Liver (tissue), 9 donors: Measurements from ENCODE around the gene THSD7B. TPM values are rescaled to one million over a fixed set of nuclear protein-coding genes. Genes with fewer than 3 reads are reported as not detected.

Experiments used
- DNase-seq: peaks from one replicate; pipeline ENCODE4 v3.0.0-alpha.2; 2017; ENCODE audit warnings: low spot score
- H3K27ac ChIP-seq, 2 donors: one replicate each; pipeline ENCODE4 v1.7.0; 2013; ENCODE audit warnings: inconsistent platforms in 2 of 2, low read length in 2 of 2, control low read depth in 1 of 2, low read depth in 1 of 2, mild to moderate bottlenecking in 1 of 2
- H3K27me3 ChIP-seq, 4 donors: one replicate each; pipeline versions ENCODE4 v1.6.1 to v1.7.0; 2013; ENCODE audit warnings: low read length in 3 of 4, inconsistent platforms in 1 of 4, mild to moderate bottlenecking in 1 of 4, moderate library complexity in 1 of 4; ENCODE audit not compliant: control insufficient read depth in 4 of 4, insufficient read depth in 4 of 4
- H3K36me3 ChIP-seq, 4 donors: one replicate each; pipeline versions ENCODE4 v1.6.1 to v1.7.0; 2013; ENCODE audit warnings: low read length in 3 of 4, mild to moderate bottlenecking in 3 of 4, low read depth in 1 of 4, moderate library complexity in 1 of 4; ENCODE audit not compliant: control insufficient read depth in 4 of 4, insufficient read depth in 3 of 4
- H3K4me1 ChIP-seq, 4 donors: one replicate each; pipeline versions ENCODE4 v1.6.1 to v1.7.0; 2013; ENCODE audit warnings: low read length in 3 of 4, mild to moderate bottlenecking in 3 of 4, moderate library complexity in 1 of 4; ENCODE audit not compliant: control insufficient read depth in 4 of 4, insufficient read depth in 4 of 4
- H3K4me3 ChIP-seq, 3 donors: one replicate each; pipeline versions ENCODE4 v1.6.1 to v1.7.0; 2013; ENCODE audit warnings: low read length in 3 of 3, control low read depth in 1 of 3, low read depth in 1 of 3, mild to moderate bottlenecking in 1 of 3
- H3K9ac ChIP-seq, 2 donors: one replicate each; pipeline ENCODE4 v1.7.0; 2013; ENCODE audit warnings: low read length in 2 of 2, mild to moderate bottlenecking in 2 of 2, moderate library complexity in 2 of 2, control low read depth in 1 of 2, low read depth in 1 of 2
- H3K9me3 ChIP-seq, 4 donors: one replicate each; pipeline versions ENCODE4 v1.6.1 to v1.7.0; 2013; ENCODE audit warnings: low read length in 3 of 4; ENCODE audit not compliant: control insufficient read depth in 4 of 4
- EGR1 ChIP-seq, 2 donors: IDR thresholded peaks; 2 replicates each; pipeline ENCODE4 v1.6.1; 2016 to 2018; ENCODE audit warnings: antibody characterized with exemption in 2 of 2, low read depth in 2 of 2
- FOXA1 ChIP-seq: IDR thresholded peaks from 2 replicates; pipeline ENCODE4 v1.6.1; 2016; ENCODE audit warnings: antibody characterized with exemption
- FOXA2 ChIP-seq: IDR thresholded peaks from 2 replicates; pipeline ENCODE4 v1.6.1; 2016; ENCODE audit warnings: antibody characterized with exemption
- HNF4A ChIP-seq, 2 donors: conservative IDR thresholded peaks; 2 replicates each; pipeline ENCODE4 v1.6.1; 2016; ENCODE audit warnings: antibody characterized with exemption in 2 of 2, mild to moderate bottlenecking in 2 of 2
- HNF4G ChIP-seq: IDR thresholded peaks from 2 replicates; pipeline ENCODE4 v1.6.1; 2016; ENCODE audit warnings: antibody characterized with exemption
- JUND ChIP-seq, 2 donors: IDR thresholded peaks; 2 replicates each; pipeline ENCODE4 v1.6.1; 2016; ENCODE audit warnings: antibody characterized with exemption in 2 of 2
- NR2F2 ChIP-seq: IDR thresholded peaks from 2 replicates; pipeline ENCODE4 v1.6.1; 2016; ENCODE audit warnings: antibody characterized with exemption
- RAD21 ChIP-seq, 2 donors: IDR thresholded peaks; 2 replicates each; pipeline ENCODE4 v1.6.1; 2016; ENCODE audit warnings: antibody characterized with exemption in 2 of 2, mild to moderate bottlenecking in 2 of 2
- RXRA ChIP-seq, 2 donors: IDR thresholded peaks; 2 replicates each; pipeline ENCODE4 v1.6.1; 2017 to 2018; ENCODE audit warnings: antibody characterized with exemption in 2 of 2, mild to moderate bottlenecking in 1 of 2
- TAF1 ChIP-seq: conservative IDR thresholded peaks from 2 replicates; pipeline ENCODE4 v1.6.1; 2016; ENCODE audit warnings: antibody characterized with exemption, mild to moderate bottlenecking
- YY1 ChIP-seq: IDR thresholded peaks from 2 replicates; pipeline ENCODE4 v1.6.1; 2016; ENCODE audit warnings: antibody characterized with exemption, mild to moderate bottlenecking
- WGBS: extraction: QIAGEN DNeasy Blood & Tissue Kit; methylation state at CpG from one replicate; pipeline ENCODE4 v1.1.7; 2013; 5-methylcytosine and 5-hydroxymethylcytosine counted together
- polyA plus RNA-seq, 2 donors: library from polyadenylated mRNA; stranded (reverse) in 1 of 2; unstranded in 1 of 2; fragments of 200-250 nt in 1 of 2; fragments of >200 nt in 1 of 2; fragmentation: Nextera tagmentation in 1 of 2; extraction: Ambion mirVana in 1 of 2; gene quantifications; one replicate each; pipeline versions ENCODE4 v1.2.1 to v1.2.3, GENCODE V29; 2013 to 2015
- total RNA-seq, 2 donors: library from RNA; depleted of rRNA; stranded (reverse); fragments of >200 nt; gene quantifications; one replicate each; pipeline ENCODE4 v1.2.3, GENCODE V29; 2014
- TF ChIP-seq, protein P1 (sequence below): IDR thresholded peaks from 2 replicates; pipeline ENCODE4 v1.6.1; 2016; ENCODE audit warnings: antibody characterized with exemption
- TF ChIP-seq, protein P2 (sequence below): fragments of 150-350 bp; IDR thresholded peaks from 2 replicates; pipeline ENCODE4 v1.5.1; 2017; ENCODE audit warnings: improper control_type of control experiment, low read depth, low read length; ENCODE audit not compliant: missing input control
- TF ChIP-seq, protein P3 (sequence below): IDR thresholded peaks from 2 replicates; pipeline ENCODE4 v1.6.1; 2016; ENCODE audit warnings: antibody characterized with exemption, mild to moderate bottlenecking
- TF ChIP-seq, protein P4 (sequence below): IDR thresholded peaks from 2 replicates; pipeline ENCODE4 v1.6.1; 2016; ENCODE audit warnings: antibody characterized with exemption
- donor health status: healthy.
- donor health status: healthy.
- donor health status: healthy.
- donor health status: healthy.
- donor health status: healthy.

Gene THSD7B
- total and polyA plus RNA-seq, 4 donors = 0.01 to 0.75 (median 0.42) TPM; not detected in 1

DNA sequence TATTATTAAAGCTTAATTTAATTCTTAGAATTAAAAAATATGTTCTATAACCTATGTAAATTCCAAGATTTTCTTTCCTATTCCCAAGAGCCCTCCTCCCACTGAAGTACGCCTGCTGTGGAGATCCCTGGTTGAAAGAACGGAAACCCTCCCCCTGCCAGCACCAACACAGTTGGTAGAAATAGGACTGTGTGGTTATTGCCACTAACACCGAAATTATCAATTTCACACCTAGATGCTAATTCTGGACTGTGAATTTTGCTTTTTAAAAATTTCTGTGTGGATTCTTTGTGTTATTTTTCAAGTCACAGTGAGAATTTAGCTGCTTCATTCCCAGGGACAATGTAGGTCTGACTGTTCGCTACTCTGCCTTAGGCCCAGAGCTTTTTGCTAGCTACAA is 893.1 kb downstream of the THSD7B start:
- Histone ChIP-seq H3K27me3 (no peaks in the 10 kb centered on the region), H3K4me3 (no peak overlapping the region), H3K4me1 (no peaks in the 10 kb centered on the region), H3K9ac (no peak overlapping the region), H3K9me3 (no peaks in the 10 kb centered on the region), H3K36me3 (no peaks in the 10 kb centered on the region), H3K27ac (no peak overlapping the region)
- 84% methylated on average over 4 of the region's 4 CpGs for whole genome bisulfite sequencing
- no peak for DNase-seq
- TF ChIP-seq TAF1 (no peak), HNF4A (conservative IDR thresholded peaks at IDR 0.05) (no peak), FOXA2 (no peak), YY1 (no peak), FOXA1 (no peak), RXRA (IDR thresholded peaks at IDR 0.05) (no peak), EGR1 (IDR thresholded peaks at IDR 0.05; ENCODE audit: low read depth in 2 of 2) (no peak), JUND (IDR thresholded peaks at IDR 0.05) (no peak), RAD21 (IDR thresholded peaks at IDR 0.05) (no peak), NR2F2 (no peak), HNF4G (no peak)
- TF ChIP-seq, protein P1, sequence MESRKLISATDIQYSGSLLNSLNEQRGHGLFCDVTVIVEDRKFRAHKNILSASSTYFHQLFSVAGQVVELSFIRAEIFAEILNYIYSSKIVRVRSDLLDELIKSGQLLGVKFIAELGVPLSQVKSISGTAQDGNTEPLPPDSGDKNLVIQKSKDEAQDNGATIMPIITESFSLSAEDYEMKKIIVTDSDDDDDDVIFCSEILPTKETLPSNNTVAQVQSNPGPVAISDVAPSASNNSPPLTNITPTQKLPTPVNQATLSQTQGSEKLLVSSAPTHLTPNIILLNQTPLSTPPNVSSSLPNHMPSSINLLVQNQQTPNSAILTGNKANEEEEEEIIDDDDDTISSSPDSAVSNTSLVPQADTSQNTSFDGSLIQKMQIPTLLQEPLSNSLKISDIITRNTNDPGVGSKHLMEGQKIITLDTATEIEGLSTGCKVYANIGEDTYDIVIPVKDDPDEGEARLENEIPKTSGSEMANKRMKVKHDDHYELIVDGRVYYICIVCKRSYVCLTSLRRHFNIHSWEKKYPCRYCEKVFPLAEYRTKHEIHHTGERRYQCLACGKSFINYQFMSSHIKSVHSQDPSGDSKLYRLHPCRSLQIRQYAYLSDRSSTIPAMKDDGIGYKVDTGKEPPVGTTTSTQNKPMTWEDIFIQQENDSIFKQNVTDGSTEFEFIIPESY = no peak
- TF ChIP-seq, protein P2, sequence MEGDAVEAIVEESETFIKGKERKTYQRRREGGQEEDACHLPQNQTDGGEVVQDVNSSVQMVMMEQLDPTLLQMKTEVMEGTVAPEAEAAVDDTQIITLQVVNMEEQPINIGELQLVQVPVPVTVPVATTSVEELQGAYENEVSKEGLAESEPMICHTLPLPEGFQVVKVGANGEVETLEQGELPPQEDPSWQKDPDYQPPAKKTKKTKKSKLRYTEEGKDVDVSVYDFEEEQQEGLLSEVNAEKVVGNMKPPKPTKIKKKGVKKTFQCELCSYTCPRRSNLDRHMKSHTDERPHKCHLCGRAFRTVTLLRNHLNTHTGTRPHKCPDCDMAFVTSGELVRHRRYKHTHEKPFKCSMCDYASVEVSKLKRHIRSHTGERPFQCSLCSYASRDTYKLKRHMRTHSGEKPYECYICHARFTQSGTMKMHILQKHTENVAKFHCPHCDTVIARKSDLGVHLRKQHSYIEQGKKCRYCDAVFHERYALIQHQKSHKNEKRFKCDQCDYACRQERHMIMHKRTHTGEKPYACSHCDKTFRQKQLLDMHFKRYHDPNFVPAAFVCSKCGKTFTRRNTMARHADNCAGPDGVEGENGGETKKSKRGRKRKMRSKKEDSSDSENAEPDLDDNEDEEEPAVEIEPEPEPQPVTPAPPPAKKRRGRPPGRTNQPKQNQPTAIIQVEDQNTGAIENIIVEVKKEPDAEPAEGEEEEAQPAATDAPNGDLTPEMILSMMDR = no peak

DNA sequence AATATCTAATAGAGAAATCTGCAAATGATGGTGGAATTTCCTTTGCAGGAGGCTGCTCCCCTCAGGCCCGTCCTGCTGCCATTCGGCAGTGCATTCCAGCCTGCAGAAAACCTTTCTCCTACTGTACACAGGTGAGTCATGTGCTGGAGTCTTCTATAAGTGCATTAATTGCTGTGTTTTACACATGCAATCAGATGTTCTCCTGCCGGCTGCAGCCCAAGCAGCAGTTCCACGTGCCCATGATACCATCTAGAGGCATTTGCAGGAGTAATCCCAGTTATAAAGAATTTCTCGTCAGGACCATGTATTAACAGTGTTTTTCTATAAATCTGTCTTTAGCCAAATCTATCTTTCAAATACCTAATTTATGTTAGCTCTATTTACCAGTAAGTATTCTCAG is 894.3 kb downstream of the THSD7B start:
- TF ChIP-seq RXRA (IDR thresholded peaks at IDR 0.05) = no peak
- TF ChIP-seq FOXA2 = no peak
- TF ChIP-seq FOXA1 = no peak
- no peaks in the 10 kb centered on the region for H3K27me3 ChIP-seq
- no peak for DNase-seq
- no peaks in the 10 kb centered on the region for H3K9me3 ChIP-seq
- no peak overlapping the region for H3K4me3 ChIP-seq
- no peaks in the 10 kb centered on the region for H3K4me1 ChIP-seq
- H3K9ac ChIP-seq = no peak overlapping the region
- 56% methylated on average over 5 of the region's 5 CpGs for WGBS
- H3K36me3 ChIP-seq = no peaks in the 10 kb centered on the region
- no peak overlapping the region for H3K27ac ChIP-seq

DNA sequence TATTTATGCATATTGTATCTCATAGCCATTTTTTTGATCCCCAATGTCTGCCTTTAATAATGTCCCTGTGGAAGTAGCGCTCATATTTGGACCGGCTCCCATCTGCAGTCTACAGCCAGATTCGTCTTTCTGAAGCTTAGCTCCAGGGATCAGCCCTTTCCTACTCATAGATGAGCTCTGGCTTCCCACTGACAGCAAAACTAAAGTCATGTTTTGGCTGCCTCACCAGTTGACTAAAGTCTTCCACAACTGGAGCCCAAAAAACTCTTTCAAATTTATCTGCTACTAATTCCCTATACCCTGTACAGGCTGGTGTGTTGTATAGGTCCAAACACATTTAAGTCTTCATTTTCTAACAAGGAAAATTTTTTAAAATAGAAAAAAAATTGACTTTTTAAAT is 904.8 kb downstream of the THSD7B start:
- WGBS = 84% methylated on average over 3 of the region's 3 CpGs
- Histone ChIP-seq H3K4me1 (no peaks in the 10 kb centered on the region), H3K9me3 (no peaks in the 10 kb centered on the region), H3K27me3 (peaks cover 0 to 2% (median 0%) of the 10 kb centered on the region in 4 donors), H3K9ac (no peak overlapping the region), H3K27ac (no peak overlapping the region), H3K4me3 (no peak overlapping the region), H3K36me3 (no peaks in the 10 kb centered on the region)
- DNase-seq = no peak
- TF ChIP-seq, protein P1 = no peak
- TF ChIP-seq, protein P3, sequence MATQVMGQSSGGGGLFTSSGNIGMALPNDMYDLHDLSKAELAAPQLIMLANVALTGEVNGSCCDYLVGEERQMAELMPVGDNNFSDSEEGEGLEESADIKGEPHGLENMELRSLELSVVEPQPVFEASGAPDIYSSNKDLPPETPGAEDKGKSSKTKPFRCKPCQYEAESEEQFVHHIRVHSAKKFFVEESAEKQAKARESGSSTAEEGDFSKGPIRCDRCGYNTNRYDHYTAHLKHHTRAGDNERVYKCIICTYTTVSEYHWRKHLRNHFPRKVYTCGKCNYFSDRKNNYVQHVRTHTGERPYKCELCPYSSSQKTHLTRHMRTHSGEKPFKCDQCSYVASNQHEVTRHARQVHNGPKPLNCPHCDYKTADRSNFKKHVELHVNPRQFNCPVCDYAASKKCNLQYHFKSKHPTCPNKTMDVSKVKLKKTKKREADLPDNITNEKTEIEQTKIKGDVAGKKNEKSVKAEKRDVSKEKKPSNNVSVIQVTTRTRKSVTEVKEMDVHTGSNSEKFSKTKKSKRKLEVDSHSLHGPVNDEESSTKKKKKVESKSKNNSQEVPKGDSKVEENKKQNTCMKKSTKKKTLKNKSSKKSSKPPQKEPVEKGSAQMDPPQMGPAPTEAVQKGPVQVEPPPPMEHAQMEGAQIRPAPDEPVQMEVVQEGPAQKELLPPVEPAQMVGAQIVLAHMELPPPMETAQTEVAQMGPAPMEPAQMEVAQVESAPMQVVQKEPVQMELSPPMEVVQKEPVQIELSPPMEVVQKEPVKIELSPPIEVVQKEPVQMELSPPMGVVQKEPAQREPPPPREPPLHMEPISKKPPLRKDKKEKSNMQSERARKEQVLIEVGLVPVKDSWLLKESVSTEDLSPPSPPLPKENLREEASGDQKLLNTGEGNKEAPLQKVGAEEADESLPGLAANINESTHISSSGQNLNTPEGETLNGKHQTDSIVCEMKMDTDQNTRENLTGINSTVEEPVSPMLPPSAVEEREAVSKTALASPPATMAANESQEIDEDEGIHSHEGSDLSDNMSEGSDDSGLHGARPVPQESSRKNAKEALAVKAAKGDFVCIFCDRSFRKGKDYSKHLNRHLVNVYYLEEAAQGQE = no peak
- TF ChIP-seq, protein P2 = no peak
- TF ChIP-seq HNF4G (no peak), RAD21 (IDR thresholded peaks at IDR 0.05) (no peak), RXRA (IDR thresholded peaks at IDR 0.05) (no peak), EGR1 (IDR thresholded peaks at IDR 0.05; ENCODE audit: low read depth in 2 of 2) (no peak), FOXA1 (no peak), JUND (IDR thresholded peaks at IDR 0.05) (no peak)
- TF ChIP-seq, protein P4, sequence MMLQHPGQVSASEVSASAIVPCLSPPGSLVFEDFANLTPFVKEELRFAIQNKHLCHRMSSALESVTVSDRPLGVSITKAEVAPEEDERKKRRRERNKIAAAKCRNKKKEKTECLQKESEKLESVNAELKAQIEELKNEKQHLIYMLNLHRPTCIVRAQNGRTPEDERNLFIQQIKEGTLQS = no peak
